GM19395 (cell line): ENCODE results near the gene TH.
"Not testable (repeated sequence)": the region's sequence is repeated elsewhere in the genome, so short reads cannot be mapped to it uniquely, and the experiment has no call there.

Experiments
- ATAC-seq: cut with Tn5 transposase; IDR thresholded peaks from one replicate; pipeline ENCODE4 v1.9.1; 2021; ENCODE audit warnings: mild to moderate bottlenecking, moderate library complexity; ENCODE audit not compliant: unreplicated experiment

The TH gene

GRCh38 chr11:2196970-2197770 lies 25.6 kb upstream of the TH start:
- ATAC-seq, result no peak

DNA sequence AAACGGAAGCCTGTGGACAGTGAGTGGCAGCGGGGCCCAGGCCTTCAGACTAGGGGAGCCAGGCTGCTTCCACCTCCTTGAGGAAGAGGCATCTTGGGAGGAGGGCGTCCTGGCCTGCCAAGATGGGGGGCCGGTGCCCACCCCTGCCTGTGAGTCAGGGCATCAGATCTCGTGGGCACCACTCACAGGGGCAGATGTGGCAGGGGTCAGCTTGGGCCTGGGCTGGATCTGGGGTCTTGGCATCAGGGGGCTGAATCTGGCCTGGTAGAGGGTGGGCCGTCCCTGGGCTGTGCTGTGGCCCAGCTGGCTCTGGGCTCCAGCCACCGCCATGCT lies 24.1 kb upstream of the TH start:
- no peak for ATAC-seq

- no peak for ATAC-seq
Observed at GRCh38 chr11:2194877-2195755, 23.5 kb upstream of the TH start.

DNA sequence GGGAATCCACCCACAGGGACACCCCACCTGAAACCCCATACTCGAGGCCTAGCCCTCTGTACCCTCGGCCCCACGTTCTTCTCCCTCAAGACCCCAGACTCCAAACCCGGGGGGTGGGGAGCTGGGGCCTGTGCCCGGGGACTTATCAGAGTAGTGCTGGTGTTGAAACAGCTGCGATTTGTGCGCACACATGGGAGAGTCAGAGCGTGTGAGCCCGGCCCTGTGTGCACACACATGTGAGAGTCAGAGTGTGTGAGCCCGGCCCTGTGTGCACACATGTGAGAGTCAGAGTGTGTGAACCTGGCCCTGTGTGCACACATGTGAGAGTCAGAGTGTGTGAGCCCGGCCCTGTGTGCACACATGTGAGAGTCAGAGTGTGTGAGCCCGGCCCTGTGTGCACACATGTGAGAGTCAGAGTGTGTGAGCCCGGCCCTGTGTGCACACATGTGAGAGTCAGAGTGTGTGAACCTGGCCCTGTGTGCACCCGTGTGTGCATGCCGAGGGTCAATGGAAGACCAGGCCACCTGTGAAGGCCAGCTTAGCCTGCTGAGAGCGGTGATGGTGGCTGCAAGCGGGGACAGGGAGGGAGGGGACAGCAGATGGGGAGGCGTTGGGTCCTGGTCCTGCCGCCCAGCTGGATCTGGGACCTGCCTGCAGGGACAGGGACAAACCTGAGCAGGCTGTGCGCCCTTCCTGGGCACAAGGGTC lies 22.4 kb upstream of the TH start:
- ATAC-seq, result not testable (repeated sequence)

- no peak for ATAC-seq
Observed at GRCh38 chr11:2193099-2193887, 21.7 kb upstream of the TH start.

DNA sequence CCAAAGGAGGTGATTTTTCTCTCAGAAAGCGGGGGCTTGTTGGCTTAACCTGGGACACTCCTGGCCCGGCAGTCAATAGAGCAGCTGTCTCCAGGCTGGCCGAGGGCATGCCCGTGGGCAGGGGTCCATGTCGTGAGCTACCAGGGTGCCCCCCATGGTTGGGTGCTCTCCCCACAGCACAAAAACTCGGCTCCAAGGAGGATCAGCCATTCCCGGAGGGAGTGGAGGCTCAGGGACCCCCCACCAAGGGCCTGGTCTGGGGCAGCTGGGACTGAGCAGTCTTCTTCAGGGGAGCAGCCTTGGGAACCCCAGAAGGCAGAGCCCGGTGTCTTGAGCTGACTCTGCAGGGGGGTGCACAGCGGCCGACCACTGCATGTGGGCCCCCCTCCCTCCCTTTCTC lies 20.8 kb upstream of the TH start:
- no peak for ATAC-seq

- no peak for ATAC-seq
Observed at GRCh38 chr11:2191883-2192282, 20.3 kb upstream of the TH start.

DNA sequence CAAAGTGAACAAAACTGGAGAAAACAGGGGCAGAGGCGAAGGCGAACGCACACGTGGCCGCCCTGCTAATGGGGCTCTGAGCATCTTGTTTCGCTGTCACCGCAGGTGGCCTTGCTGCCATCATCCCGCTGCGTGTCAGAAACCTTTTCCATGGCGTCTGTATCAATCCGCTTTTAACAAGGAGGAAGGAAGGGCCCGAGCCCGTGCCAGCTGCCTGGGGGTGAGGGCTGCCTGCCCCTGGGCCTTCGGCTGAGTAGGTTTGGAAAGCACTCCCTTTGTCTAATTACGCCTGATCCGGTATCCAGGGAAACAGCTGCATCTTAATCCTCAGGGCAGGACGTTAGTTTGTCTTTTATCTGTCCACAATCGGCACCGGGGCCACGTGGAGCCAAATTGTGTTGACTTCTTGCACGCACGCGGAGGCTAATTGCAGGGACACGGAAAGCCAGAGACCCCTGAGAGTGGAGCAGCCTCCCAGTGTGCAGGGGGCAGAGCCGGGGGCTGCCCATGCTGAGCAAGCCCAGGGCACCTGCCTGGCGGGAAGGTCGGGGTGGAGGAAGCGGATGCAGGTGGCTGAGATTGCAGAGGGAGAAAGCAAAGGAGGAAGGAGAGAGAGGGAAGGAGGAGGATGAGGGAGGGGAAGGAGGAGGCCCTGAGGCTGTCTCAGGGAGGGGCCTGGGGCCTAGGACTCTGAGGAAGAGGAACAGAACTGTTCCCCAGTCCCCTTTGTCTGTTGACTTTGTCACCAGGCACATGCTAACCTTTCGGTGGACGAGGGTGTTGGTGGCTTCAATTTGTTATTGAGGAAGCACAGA lies 19.2 kb upstream of the TH start:
- ATAC-seq, result no peak

GRCh38 chr11:2189938-2190656 lies 18.5 kb upstream of the TH start:
- no peak for ATAC-seq

DNA sequence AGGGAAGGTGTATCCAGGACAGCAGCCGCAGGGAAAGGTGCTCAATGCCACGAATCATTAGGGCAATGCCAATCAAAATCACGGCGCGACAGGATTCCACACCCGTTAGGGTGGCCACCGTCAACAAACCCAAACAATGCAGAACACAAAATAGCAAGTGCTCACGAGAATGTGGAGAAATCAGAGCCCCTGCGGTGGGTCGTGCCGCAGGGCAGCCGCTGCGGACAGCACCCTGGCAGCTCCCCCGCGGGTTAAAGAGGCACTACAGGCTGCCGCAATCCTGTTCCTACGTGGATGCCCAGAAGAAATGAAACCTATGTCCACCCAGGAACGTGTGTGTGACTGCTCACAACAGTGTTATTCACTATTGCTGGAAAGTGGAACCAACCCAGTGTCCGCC lies 17.1 kb upstream of the TH start:
- ATAC-seq, result no peak

GRCh38 chr11:2187280-2187707 lies 15.7 kb upstream of the TH start:
- ATAC-seq, result no peak

DNA sequence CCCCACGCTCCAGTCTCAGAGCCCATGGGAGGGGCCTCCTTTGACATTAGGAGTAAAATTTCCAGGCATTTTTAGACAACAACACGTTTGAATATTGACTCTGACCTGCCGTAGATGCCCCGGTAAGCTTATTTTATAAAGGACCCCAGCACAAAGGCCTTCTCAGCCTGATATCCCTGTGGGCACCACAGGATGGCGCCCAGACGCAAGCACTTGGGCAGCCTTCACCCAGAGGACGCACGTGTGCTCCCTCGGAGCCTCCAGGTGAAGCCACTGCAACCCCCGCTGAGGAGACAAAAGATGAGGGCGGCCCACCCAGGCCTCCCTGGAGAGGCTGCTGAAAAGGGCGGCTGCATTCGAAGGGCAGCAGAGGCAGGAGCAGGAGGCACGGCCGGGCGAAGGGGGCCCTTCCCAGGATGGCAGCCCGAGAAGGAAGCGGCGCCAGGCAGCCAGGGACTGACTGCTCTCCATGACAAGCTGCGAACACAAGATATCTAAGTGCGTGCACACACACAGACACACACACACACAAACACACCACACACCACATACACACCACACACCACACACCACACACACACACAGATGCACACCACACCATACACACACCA lies 15.2 kb upstream of the TH start:
- no peak for ATAC-seq

GRCh38 chr11:2185324-2186085 lies 13.9 kb upstream of the TH start:
- ATAC-seq, result no peak

DNA sequence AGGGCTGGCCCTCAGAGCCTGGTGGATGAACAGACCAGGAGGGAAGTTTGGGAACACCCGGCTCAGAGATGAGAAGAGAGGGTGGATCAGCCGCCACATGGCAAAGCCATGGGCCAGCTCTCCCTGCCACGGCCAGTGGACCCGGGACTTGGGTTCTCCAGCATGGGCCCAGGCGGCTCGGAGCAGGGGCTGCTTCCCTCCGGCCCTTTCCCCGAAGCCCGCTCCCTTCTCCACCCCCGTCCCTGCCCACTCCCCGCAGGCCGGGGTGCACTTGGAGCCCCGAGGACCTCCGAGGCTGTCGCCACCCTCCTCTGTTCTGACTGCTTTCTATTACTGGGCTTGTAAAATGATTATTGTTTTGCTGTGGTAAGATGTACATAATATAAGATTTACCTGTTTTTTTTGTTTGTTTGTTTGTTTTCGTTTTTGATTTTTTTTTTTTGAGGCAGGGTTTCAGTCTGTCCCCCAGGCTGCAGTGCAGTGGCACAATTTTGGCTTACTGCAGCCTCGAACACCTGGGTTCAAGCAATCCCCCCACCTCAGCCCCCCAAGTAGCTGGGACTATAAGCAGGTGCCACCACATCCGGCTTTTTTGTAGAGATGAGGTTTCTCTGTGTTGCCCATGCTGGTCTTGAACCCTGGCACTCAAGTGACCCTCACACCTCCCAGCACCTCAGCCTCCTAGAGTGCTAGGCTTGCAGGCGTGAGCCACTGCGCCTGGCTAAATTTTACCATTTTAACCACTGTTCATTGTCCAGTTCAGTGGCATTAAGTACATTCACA lies 11.3 kb upstream of the TH start:
- no peak for ATAC-seq

DNA sequence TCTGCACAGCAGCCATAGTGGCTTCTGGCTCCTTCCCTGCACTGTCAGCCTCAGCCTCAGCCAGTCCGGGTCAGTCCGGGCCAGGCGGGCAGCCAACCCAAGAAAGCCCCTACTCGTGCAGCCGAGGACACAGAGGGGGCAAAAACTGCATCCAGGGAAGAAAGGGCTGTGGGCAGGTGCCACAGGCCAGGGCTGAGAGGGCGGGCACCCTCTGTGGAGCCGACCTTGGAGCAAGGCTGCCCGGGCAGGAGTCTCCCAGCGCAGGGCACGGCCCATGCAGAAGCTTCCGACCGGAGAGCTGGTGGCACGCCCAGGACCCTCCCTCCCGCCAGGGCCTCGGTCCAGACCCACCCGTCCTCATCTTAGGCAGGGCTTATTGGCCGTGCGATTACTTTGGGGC lies 10.5 kb upstream of the TH start:
- ATAC-seq, result no peak

- ATAC-seq, result no peak
Observed at GRCh38 chr11:2180789-2181370, 9.3 kb upstream of the TH start.

DNA sequence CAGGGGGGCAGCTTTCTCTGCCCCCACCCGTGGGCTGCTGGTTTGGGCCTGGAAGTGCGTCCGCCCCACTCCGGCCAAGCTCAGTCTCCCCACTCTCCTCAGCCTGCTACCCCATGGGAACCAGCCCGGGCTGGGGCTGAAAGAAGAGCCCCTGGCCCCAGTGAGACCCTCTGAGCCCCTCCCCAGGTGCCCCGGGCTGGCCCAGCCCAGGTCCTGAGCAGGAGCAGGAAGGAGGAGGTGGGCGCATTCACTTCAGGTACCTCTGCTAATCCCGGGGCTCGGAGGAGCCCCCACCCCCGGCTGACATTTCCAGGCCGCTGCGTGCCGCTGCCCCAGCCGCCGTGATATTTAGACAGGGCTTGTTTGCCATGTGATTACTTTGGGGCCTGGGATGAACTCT lies 8.7 kb upstream of the TH start:
- ATAC-seq, result no peak
